ENCODE measurements around the gene STMND1.
A peak's percentile ranks its signal among the peaks of the same experiment; 100 is the strongest.
"Not testable (repeated sequence)": the region's sequence is repeated elsewhere in the genome, so short reads cannot be mapped to it uniquely, and the experiment has no call there.

STMND1 gene

DNA sequence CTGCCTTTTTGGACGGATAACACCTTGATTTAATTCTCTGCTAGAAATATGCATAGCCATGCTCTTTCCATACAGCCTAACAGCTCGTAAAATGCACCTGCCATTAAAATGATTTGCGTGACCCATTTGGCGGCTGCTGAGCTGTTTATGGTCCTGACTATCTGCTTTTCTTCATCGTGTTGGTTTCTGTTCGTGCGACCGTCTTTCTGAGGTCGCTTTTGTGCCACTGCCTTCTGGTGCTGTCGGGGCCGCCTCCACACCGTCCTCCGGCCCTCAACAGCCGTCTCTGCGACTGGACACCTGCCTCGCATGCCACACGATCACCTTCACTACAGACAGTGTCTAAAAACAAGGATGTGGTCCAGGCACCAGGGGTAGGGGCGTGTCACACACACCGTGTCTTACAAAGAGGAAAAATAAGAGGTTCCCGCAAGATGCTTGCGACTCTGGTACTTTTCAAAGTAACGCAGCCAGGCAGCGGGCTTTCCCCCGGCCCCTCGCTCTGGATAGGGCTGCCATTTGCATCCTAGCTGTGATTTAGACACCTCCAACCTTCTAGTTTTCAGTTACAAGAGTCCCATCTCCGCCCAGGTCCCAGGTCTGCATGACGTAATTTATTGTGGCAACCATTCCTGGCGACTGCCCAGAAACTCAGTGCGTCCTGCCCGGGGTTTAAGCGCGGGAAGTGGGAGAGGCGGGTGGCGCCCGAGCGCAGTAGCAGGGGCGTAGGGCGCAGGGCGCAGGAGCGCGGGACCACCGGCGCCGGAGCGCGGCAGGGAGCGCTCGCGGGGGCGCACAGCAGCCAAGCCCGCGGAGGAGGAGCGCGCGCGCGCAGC lies at the start of gene STMND1:
STMND1 (plus strand) TSS at position 629 of the 836 bp plus-strand sequence. CDS start 208 bp downstream, outside the sequence.
- DNase-seq: peak; percentile 92

DNA sequence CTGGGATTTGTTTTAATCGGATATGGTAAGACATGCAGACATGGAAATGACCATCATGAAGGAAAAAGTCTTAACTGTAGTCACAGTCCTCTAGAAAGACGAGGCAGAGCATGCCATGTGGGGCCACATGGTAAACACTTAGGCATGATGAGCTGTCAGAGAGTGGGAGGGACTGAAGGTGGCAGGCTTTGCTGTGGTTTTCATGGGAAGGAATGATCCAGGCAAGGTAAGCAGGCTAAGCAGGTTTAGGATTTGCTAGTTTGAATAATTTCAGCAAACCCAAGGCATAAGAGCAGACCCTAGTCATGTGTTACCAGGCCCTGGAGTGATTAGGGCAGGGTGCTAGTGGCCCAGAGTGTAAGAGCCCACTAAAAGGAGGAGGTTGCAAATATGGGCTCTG lies 47.2 kb upstream of the STMND1 start:
- no peak for DNase-seq

GRCh38 chr6:17057322-17057721 lies 44.5 kb upstream of the STMND1 start:
- no peak for DNase-seq

DNA sequence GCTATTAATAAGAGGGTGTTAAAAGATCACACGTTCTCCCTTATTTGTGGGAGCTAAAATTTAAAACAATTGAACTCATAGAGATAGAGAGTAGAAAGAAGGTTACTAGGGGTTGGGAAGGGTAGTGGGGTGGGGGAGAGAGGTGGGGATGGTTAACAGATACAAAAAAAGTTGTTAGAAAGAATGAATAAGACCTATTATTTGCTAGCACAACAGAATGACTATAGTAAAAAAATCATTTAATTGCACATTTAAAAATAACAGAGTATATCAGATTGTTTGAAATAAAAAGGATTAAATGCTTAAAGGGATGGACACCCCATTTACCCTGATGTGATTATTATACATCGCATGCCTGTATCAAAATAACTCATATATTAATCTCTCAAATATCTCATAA lies 43.3 kb upstream of the STMND1 start:
- no peak for DNase-seq

DNA sequence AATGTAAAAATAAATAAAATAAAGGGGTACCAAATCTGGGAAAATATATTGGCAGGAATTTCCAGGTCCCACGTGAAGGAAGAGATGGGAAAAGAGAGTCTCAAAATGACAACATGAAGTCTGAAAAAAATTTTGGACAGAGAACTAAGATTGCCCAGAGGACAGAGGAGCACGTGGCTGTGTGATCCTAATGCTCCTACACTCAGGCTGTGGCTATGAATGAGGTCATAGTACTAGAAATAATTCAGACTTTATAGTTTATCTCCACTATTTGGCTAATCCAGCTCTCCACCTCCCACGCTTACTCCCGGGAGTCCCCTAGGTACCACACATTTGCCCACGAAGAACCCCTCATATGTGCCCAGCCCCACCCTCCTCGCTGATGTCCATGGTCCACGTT lies 42.8 kb upstream of the STMND1 start:
- DNase-seq: no peak

GRCh38 chr6:17059850-17060249 lies 42.0 kb upstream of the STMND1 start:
- no peak for DNase-seq

DNA sequence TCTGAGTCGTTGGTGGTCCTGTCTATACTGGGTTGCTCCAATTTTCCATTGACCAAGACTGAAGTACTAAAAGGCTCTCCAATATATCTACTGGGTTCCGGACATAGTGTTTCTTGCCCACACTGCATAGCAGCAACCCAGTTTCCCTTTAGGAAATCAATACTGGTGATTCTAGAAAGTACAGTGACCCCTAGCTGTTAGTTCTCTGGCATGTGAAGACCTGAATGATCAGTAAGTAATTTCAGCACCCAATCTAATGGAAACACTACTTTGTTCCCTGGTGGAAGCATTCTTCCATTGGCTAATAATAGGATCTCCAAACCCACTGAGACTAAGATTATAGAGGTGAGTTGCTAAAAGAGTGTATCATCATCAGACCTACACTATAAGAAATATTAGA lies 40.8 kb upstream of the STMND1 start:
- DNase-seq: no peak

DNA sequence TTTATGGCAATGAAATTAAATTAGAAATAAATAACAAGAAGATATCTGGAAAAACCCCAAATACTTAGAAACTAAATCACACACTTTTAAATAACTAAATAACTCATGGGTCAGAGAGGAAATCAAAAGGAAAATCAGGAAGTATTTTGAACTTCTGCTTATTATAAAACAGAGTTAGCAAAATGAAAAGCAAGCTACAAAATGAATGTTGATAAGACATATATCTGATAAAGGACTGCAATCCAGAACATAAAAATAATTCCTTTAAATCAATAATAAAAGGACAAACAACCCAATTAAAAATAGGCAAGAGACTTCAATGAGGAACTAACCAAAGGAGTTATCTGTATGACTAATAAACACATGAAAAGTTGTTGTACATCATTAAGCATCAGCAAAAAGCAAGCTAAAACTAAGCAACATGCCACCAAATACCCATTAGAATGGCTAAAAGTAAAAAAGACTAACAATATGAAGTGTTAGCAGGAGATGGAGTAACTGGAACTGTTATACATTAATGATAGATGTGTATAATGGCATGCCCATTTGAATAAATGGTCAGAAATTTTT lies 38.9 kb upstream of the STMND1 start:
- DNase-seq: no peak

- DNase-seq: no peak
Observed at GRCh38 chr6:17064975-17065374, 36.9 kb upstream of the STMND1 start.

- DNase-seq: no peak
Observed at GRCh38 chr6:17066610-17067009, 35.2 kb upstream of the STMND1 start.

GRCh38 chr6:17068972-17069371 lies 32.9 kb upstream of the STMND1 start:
- DNase-seq: not testable (repeated sequence)

- not testable (repeated sequence) for DNase-seq
Observed at GRCh38 chr6:17070400-17070799, 31.4 kb upstream of the STMND1 start.

DNA sequence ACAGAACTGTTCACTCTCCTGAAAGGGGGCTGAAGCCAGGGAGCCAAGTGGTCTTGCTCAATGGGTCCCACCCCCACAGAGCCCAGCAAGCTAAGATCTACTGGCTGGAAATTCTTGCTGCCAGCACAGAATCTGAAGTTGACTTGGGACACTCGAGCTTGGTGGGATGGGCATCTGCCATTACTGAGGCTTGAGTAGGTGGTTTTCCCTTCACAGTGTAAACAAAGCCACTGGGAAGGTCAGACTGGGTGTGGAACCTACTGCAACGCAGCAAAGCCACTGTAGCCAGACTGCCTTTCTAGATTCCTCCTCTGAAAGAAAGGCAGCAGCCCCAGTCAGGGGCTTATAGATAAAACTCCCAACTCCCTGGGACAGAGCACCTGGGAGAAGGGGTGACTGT lies 28.3 kb upstream of the STMND1 start:
- not testable (repeated sequence) for DNase-seq

GRCh38 chr6:17081273-17081672 lies 20.6 kb upstream of the STMND1 start:
- DNase-seq: no peak

DNA sequence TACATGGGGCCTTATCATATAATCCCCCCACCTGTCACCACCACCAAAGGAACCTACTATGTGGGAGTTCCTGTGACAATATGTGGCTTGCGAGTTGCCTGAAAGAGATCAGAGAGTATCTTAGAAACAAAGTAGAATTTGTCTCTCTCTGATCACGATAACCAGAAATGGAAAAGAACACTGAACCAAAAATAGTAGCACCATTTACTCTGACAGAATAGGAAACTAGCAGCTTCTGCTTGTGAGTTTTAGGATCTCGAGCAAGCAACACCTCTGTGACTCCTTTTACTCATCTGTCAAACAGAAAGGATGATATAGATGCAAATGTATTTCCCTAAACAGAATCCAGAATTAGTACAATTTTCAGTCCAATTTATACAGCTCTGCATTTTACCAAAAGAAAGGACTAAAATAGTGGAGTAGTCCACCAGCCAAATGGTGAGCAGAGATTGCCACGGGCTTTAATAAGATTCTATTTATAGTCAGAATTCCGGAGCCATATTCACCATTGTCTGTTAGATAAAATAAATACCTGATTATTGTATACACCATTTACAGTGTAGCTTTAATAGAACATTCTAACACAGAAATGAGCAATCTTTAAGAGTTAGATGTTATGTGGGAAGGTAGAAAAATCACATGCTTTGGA lies 19.9 kb upstream of the STMND1 start:
- DNase-seq: no peak

GRCh38 chr6:17083397-17083796 lies 18.5 kb upstream of the STMND1 start:
- no peak for DNase-seq

GRCh38 chr6:17086469-17086868 lies 15.4 kb upstream of the STMND1 start:
- DNase-seq: peak; percentile 74

GRCh38 chr6:17088091-17088611 lies 13.7 kb upstream of the STMND1 start:
- DNase-seq: no peak

GRCh38 chr6:17091122-17091521 lies 10.7 kb upstream of the STMND1 start:
- no peak for DNase-seq

- DNase-seq: peak; percentile 22
Observed at GRCh38 chr6:17093686-17094085, 8.2 kb upstream of the STMND1 start.

DNA sequence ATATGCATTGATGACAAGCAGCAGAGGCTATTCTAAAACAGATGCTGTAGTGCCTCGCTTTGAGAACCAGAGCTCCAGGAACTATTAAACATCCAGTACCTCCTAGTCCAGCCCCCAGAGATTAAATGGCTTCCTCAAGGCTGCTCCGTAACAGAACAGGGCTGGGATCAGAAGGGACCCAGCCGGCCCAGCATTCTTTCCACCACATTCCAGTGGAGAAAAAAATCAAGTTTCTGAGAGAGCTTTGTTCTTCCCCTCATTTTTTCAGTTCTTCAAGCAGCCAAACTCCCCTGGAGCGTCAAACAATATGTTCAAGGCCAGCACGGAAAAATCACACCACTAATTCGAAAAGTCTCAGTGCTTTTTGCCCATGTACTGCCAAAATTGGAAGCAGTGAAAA lies 5.8 kb upstream of the STMND1 start:
- no peak for DNase-seq

DNA sequence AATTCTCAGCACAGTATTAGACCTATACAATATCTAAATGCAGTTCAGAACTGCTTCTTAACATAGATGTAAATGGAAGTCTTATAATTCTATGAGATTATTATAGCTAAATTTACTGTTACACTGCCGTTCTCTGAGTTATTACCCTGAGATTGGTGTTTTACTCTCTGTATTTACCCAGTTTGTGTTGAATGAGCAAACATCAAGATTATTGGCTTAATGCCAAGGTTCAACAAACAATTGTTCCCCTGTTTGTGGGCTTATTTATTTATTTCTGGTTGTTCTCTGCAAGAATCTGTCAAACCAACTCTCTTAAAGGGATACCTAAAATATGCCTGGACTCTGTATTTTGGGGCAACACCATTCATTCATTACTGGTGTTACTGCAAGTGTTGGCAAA lies 5.2 kb upstream of the STMND1 start:
- peak; percentile 68 for DNase-seq

GRCh38 chr6:17097982-17098381 lies 3.9 kb upstream of the STMND1 start:
- no peak for DNase-seq

- no peak for DNase-seq
Observed at GRCh38 chr6:17098538-17098937, 3.3 kb upstream of the STMND1 start.

All from NCI-H748 treated with DMSO at 0.1 percent for 48 hours (cell line).